ENCODE measurements around the gene ACACB. TPM values are rescaled to one million over a fixed set of nuclear protein-coding genes. Genes with fewer than 3 reads are reported as not detected.

ACACB gene
- polyA plus RNA-seq, 1 donor from 2014 or later, result 0.22 TPM

- H4K20me1 ChIP-seq (ENCODE audit: insufficient read depth), result no peaks in the 10 kb centered on the region
- H2AFZ ChIP-seq (ENCODE audit: low read depth, low read length), result no peak overlapping the region
- H3K9me3 ChIP-seq (ENCODE audit: low read length), result no peaks in the 10 kb centered on the region
- no peak overlapping the region for H3K9ac ChIP-seq (ENCODE audit: low read length)
- H3K4me3 ChIP-seq (ENCODE audit: low read length), result no peak overlapping the region
- no peak for TF ChIP-seq POLR2AphosphoS5 (IDR thresholded peaks at IDR 0.05)
- H3K79me2 ChIP-seq (replicated peaks; ENCODE audit: insufficient read depth, low read length), result no peaks in the 10 kb centered on the region
- no peaks in the 10 kb centered on the region for H3K27me3 ChIP-seq (ENCODE audit: insufficient read depth, low read depth, low read length)
- H3K27ac ChIP-seq (ENCODE audit: low read length), result no peak overlapping the region
- no peak overlapping the region for H3K4me2 ChIP-seq (ENCODE audit: low read length)
- H3F3A ChIP-seq (ENCODE audit: insufficient read depth, low read length, poor library complexity, severe bottlenecking), result no peaks in the 10 kb centered on the region
- no peaks in the 10 kb centered on the region for H3K36me3 ChIP-seq (ENCODE audit: insufficient read depth, low read length)
- no peaks in the 10 kb centered on the region for H3K9me2 ChIP-seq (ENCODE audit: insufficient read depth, low read length)
Measured at GRCh38 chr12:109219938-109220337, 103.6 kb downstream of the ACACB start.

GRCh38 chr12:109221277-109221931 is 105.0 kb downstream of the ACACB start:
- no peaks in the 10 kb centered on the region for H3K36me3 ChIP-seq (ENCODE audit: insufficient read depth, low read length)
- H3F3A ChIP-seq (ENCODE audit: insufficient read depth, low read length, poor library complexity, severe bottlenecking), result no peaks in the 10 kb centered on the region
- H3K4me2 ChIP-seq (ENCODE audit: low read length), result no peak overlapping the region
- no peaks in the 10 kb centered on the region for H3K9me3 ChIP-seq (ENCODE audit: low read length)
- no peak overlapping the region for H3K27ac ChIP-seq (ENCODE audit: low read length)
- TF ChIP-seq TAF1 (IDR thresholded peaks at IDR 0.05; ENCODE audit: low read depth) (no peak), REST (IDR thresholded peaks at IDR 0.05; ENCODE audit: borderline replicate concordance) (no peak), SMC3 (conservative IDR thresholded peaks at IDR 0.05; ENCODE audit: poor library complexity) (no peak), EZH2 (IDR thresholded peaks at IDR 0.05; ENCODE audit: borderline replicate concordance, insufficient read depth, low read length, poor library complexity, severe bottlenecking) (no peak), EP300 (conservative IDR thresholded peaks at IDR 0.05; ENCODE audit: poor library complexity, severe bottlenecking) (no peak), MXI1 (conservative IDR thresholded peaks at IDR 0.05; ENCODE audit: poor library complexity, severe bottlenecking) (no peak), POLR2AphosphoS5 (IDR thresholded peaks at IDR 0.05) (no peak), RAD21 (conservative IDR thresholded peaks at IDR 0.05) (no peak), CTCF (IDR thresholded peaks at IDR 0.05; ENCODE audit: poor library complexity, severe bottlenecking) (no peak)
- H3K79me2 ChIP-seq (replicated peaks; ENCODE audit: insufficient read depth, low read length), result no peaks in the 10 kb centered on the region
- no peaks in the 10 kb centered on the region for H4K20me1 ChIP-seq (ENCODE audit: insufficient read depth)
- no peaks in the 10 kb centered on the region for H3K27me3 ChIP-seq (ENCODE audit: insufficient read depth, low read depth, low read length)
- H3K9ac ChIP-seq (ENCODE audit: low read length), result no peak overlapping the region
- no peak overlapping the region for H3K4me3 ChIP-seq (ENCODE audit: low read length)
- H2AFZ ChIP-seq (ENCODE audit: low read depth, low read length), result no peak overlapping the region
- no peaks in the 10 kb centered on the region for H3K9me2 ChIP-seq (ENCODE audit: insufficient read depth, low read length)

Measured in neural cell (in vitro differentiated cells).